Endometrial microvascular endothelial cells (primary cell): ENCODE results near the gene ADCK2. TPM values are rescaled to one million over a fixed set of nuclear protein-coding genes. Genes with fewer than 3 reads are reported as not detected.
"Not testable (repeated sequence)": the region's sequence is repeated elsewhere in the genome, so short reads cannot be mapped to it uniquely, and the experiment has no call there.

Source experiments
- in situ Hi-C: cut with HindIII; loops from 2 replicates; pipeline ENCODE4 v1.10.0; 2017; ENCODE audit warnings: low sequenced_read_pairs, low pct_unique_long_range_greater_than_20kb; ENCODE audit errors: inconsistent ontology term
- total RNA-seq: library from RNA; depleted of rRNA; stranded (reverse); fragments of >200 nt; gene quantifications from one replicate; pipeline ENCODE4 v1.2.3, GENCODE V29; 2015; ENCODE audit errors: inconsistent ontology term

Gene ADCK2
- total RNA-seq, 1 donor from 2014 or later = 24.3 TPM

DNA sequence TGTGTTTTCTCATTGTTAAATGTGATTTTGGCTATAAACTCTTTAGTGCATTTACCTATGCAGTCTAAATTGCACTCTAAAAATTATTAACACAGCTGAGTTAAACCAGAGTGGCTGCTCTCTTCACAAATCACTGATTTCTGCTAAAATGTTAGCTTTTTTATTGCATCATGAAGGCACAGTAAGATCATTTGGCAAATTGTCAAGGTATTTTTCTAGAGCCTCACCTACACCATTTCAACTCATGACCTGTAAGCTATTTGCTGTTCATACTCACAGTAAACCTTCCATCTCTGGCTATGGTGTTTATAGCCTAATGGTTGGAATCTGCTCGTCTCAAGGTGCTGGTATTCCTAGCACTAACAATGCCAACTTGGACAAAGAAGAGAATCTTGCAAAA is 49.5 kb downstream of the ADCK2 start:
- in situ Hi-C loops = no loop called here

DNA sequence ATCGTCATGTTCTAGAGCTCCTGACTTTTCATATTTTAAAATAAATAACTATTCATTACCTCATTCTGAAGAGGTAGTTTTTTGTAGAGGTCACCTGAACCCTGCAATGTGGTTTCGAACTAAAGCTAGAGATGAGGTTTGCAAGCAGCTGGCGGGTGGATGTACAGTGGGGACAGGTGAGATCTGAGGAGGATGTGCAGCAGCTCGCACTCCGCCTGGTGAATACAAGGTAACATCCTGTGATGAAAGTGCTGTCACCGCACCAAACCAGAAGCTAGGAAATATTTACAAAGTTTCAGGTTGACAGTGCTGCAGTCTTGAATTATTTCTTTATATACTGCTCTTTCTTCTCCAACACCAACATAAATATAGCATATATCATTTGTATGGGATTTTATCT is 50.3 kb downstream of the ADCK2 start:
- in situ Hi-C loops = no loop called here

DNA sequence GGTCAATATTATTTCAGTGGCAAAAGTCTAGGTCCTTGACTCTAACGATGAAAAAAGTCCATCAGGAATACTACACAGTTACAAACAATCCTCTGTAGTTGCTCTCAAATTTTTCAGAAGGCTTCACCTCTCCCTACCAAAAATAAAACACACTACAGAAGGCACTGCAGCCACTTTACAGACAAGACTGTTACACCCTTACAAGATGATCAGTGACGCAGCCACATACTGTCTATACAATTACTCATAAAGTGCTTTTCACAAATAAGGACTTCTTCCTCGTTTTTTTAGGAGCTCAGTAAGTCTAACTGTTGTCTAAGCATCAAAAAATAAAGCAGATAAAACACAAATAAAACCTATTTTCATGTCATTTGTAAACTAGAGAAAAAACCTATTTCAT is 50.8 kb downstream of the ADCK2 start:
- in situ Hi-C loops = no loop called here

DNA sequence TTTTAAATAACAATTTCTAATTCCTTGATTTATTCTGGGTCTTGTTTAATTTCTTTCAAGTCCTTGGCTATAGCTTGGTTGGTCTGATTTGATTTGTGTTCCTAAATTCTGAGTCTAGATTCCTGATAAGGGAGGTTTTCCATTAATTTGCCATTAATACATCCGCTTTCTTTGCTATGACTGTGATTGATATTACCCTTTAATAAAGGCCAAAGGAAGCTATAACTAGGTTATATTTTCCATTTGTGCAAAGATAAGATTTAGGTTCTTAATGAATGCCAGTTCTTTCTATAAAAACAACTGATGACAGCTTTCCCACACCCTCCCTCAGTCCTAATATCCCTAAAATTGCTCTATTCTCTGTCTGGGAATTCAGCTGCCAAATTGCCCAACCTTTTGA is 52.0 kb downstream of the ADCK2 start:
- in situ Hi-C loops = no loop called here

DNA sequence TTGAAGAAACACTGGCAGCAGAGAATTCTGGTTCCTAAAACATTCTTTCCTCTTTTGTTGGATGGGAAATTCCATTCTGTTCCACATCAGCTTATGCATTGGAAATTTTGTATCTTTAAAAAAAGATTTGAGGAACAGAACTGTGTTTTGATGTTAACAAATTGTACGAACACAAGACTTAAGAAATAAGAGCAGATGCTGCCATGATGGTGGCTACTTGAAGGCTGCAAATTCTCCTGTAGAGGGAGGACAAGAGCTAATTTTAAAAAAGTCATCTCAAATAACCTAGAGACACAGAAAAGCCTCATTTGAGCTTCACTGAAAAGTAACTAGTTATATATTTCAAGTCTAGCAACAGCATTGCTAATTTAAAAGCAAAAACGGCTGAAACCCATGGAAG is 53.5 kb downstream of the ADCK2 start:
- in situ Hi-C loops = no loop called here

DNA sequence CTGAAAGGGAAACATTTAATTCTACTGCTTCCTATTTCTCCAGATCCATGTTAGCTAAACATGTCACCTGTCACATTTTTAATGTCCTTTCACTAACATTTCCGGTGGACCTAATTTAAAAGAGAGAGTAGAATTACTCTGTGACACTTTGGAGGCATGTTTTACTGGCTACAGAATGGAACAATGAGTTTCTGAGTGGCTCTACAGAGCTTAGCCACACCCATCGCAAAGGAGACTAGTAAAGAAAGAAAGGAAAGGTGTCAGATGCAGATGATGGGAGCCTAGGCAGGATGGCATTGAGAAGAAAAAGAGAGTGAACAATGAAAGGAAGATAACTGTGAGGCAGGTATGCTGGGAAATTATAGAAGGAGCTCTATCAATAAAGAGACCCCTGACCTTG is 59.7 kb downstream of the ADCK2 start:
- in situ Hi-C loops = no loop called here

DNA sequence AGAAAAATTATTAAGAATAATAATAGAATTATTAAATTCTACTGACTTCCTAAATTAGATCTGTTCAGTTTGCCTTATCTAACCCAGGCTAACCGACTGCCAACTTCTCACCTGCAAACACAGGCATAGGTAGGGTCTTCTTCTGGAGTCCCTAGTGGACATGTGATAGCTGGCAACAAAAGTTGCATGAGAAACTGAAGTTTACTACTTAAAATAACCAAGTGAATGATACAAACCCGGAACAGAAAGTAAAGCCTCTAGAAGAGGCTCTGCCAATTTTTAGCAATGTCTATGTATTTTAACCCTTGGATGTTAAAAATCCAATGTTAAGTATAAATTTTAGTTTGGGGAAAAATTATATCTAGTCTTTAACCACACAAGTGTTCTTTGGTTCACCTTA is 61.4 kb downstream of the ADCK2 start:
- in situ Hi-C loops = no loop called here

DNA sequence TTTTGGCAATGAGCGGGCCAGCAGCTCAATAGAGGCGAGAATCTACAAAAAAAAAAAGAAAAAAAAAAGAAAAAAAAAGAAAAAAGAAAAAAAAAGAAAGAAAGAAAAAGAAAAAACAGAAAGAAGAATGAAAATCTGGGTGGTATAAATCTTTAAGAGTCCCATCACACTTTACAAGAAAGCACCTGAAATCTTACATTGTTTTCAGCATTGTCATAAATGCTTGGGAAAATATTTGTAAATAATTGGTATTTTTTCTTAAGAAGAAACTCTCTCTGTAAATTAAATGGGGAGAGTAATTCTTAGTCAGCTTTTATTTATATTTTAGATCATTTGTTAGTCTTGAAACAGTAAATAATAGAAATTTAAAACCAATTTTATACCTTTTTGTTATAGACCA is 62.0 kb downstream of the ADCK2 start:
- in situ Hi-C loops = no loop called here

DNA sequence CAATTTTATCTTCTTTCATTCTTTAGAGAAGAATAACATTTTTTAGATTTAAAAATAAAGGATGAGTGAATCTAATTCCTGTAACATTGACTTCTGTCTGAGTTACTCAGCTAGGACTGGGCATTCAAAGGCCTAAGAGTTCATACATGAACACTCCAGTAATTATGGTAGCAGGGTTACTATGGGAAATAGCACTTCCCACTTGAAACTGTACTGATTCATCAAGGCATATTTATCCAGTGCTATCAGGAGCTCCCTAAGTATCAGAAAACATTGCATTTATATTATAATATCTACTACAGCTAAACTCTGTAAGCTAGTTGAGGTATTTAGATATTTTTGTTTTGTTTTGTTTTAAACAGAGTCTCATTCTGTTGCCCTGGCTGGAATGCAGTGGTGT is 65.5 kb downstream of the ADCK2 start:
- in situ Hi-C loops = no loop called here

DNA sequence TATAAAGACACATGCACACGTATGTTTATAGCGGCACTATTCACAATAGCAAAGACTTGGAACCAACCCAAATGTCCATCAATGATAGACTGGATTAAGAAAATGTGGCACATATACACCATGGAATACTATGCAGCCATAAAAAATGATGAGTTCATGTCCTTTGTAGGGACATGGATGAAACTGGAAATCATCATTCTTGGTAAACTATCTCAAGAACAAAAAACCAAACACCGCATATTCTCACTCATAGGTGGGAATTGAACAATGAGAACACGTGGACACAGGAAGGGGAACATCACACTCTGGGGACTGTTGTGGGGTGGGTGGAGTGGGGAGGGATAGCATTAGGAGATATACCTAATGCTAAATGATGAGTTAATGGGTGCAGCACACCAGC is 70.5 kb downstream of the ADCK2 start:
- in situ Hi-C loops = not testable (repeated sequence)

DNA sequence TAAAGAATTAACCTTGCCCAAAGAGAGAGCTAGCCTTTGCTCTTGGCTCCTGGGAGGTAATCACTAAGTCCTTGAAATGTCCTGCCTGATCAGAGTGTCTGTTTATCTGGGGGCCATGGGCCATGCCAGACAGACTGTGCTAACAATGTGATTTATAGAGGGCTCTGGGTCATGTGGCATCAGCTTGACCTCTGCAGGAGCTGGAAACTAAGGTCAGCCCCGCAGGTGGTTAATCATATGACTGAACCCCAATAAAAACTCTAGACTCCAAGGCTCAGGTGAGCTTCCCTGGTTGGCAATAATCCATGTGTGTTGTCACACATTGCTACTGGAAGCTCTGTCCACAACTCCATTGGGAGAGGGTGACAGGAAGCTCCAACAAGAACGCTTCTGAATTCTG is 71.3 kb downstream of the ADCK2 start:
- in situ Hi-C loops = no loop called here

Other genes starting within 250 kb of the ADCK2 start
- gene MKRN1, start 193.4 kb upstream of the ADCK2 start, total RNA-seq = 50.1 TPM
- gene DENND2A, start 32.1 kb upstream of the ADCK2 start, total RNA-seq = not detected
- 522 TPM for gene NDUFB2, start 23.8 kb downstream of the ADCK2 start, total RNA-seq